Brain microvascular endothelial cell (primary cell): ENCODE results near the gene DDAH1.
A peak's percentile ranks its signal among the peaks of the same experiment; 100 is the strongest.

Source experiments
- DNase-seq: peaks from one replicate; pipeline ENCODE4 v3.0.0-alpha.2; 2020
- H3K27ac ChIP-seq: fragments of 250-450 bp; sonication (Bioruptor Pico); 2 replicates; pipeline ENCODE4 v1.5.1; 2020; ENCODE audit warnings: mild to moderate bottlenecking, moderate library complexity
- H3K27me3 ChIP-seq: fragments of 250-450 bp; sonication (Bioruptor Pico); replicated peaks from 2 replicates; pipeline ENCODE4 v1.5.1; 2020; ENCODE audit warnings: mild to moderate bottlenecking
- H3K36me3 ChIP-seq: fragments of 250-450 bp; sonication (Bioruptor Pico); replicated peaks from 2 replicates; pipeline ENCODE4 v1.5.1; 2020; ENCODE audit warnings: mild to moderate bottlenecking
- H3K4me3 ChIP-seq: 2 replicates; pipeline ENCODE4 v1.5.1; 2011; ENCODE audit warnings: low read depth, mild to moderate bottlenecking, control low read depth, low read length, moderate library complexity
- in situ Hi-C: cut with HindIII; loops from 2 replicates; pipeline ENCODE4 v1.10.0; 2017; ENCODE audit warnings: low sequenced_read_pairs, low pct_ligation_motif_present
- TF ChIP-seq, protein P1 (sequence below): IDR thresholded peaks from 2 replicates; pipeline ENCODE4 v1.5.1; 2011; ENCODE audit warnings: low read depth, mild to moderate bottlenecking, moderate library complexity, low read length, control low read depth, inconsistent platforms; ENCODE audit errors: missing control alignments

The DDAH1 gene

DNA sequence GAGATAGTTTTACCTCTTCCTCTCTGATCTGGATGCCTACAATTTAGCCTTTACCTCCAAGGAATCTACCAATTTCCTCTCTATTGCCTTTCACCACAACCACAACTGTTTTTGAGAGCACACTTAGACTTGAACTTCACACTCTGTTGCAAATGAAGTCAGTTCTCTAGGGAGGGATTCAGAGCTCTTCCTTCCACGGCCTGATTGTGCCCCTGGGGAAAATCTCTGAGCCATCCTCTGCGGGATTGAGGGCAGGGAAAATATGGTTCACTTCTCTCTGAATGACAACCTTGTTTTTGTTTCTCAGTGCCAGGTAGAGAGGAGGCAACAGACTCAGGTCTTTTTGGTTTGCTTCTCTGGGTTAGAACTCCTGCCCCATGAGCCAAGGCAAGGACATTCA is 153.1 kb downstream of the DDAH1 start:
- H3K27ac ChIP-seq = no peak overlapping the region
- H3K27me3 ChIP-seq = no peaks in the 10 kb centered on the region
- H3K4me3 ChIP-seq = no peak overlapping the region
- H3K36me3 ChIP-seq = no peaks in the 10 kb centered on the region
- in situ Hi-C loops = no loop called here
- no peak for DNase-seq
- TF ChIP-seq, protein P1, sequence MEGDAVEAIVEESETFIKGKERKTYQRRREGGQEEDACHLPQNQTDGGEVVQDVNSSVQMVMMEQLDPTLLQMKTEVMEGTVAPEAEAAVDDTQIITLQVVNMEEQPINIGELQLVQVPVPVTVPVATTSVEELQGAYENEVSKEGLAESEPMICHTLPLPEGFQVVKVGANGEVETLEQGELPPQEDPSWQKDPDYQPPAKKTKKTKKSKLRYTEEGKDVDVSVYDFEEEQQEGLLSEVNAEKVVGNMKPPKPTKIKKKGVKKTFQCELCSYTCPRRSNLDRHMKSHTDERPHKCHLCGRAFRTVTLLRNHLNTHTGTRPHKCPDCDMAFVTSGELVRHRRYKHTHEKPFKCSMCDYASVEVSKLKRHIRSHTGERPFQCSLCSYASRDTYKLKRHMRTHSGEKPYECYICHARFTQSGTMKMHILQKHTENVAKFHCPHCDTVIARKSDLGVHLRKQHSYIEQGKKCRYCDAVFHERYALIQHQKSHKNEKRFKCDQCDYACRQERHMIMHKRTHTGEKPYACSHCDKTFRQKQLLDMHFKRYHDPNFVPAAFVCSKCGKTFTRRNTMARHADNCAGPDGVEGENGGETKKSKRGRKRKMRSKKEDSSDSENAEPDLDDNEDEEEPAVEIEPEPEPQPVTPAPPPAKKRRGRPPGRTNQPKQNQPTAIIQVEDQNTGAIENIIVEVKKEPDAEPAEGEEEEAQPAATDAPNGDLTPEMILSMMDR = no peak

DNA sequence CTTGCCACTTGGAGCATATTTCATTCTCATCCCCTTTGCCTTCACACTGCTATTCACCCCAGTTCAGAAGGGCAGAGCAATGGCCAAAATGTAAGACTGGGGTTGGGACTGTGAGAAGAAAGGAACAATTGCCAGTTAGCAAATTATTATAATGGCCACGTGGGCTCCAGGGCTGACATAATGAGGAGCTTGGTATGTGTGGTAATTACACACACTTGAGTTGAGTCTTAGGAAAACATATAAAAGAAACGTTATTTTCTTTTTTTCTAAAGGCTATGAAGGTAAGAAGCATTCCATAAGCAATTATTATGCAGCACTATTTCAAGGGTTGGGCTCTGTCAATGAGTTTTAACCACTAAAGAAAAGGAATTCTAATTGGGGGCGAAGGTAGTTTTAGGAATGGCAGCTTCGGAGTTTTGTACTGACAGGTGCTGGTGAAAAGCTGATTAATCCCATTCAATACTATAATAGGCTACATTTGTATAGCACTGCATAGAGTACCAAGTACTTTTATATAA is 156.1 kb downstream of the DDAH1 start:
- DNase-seq = no peak
- Histone ChIP-seq H3K4me3 (no peak overlapping the region), H3K27ac (no peak overlapping the region), H3K27me3 (no peaks in the 10 kb centered on the region), H3K36me3 (no peaks in the 10 kb centered on the region)
- in situ Hi-C loops = no loop called here
- TF ChIP-seq, protein P1 = no peak

DNA sequence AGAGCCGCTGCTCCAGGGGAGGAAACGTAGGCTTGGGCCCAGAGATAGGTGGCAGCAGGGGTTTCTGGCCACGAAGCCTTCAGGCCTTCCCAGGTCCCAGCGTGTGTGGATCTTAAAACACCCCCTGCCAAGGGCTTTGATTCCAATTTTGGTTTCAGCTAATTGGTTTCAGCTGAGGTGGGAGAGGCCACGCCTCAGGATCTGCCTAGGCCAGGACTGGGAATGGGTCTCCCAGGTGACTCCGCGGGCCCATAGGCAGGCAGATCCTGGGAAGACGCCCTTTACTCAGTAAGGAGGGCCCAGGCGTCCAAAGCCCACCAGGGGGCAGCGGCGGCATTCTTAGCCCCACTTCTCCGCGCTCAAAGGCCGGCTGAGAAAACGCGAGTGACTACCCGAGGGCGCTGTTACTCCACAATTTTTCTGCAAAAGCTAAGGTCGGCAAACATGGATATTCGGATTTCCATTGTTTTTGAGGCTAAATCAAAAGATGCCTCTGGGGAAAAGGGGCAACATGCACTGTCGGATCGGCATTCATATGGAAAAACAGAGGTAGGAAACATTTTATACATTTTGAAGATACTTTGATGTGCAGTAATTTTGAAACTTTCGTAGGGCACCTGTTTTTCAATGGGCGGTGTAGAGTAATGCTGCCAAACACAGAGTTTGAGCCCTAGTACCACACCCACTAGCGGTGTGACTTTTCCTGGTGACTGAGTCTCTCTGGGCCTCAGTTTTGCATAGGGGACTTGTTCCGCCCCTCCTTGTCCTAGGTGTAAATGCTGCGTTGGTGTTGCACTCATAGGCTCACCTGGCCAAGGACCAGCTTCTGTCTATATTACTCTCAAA is 156.7 kb downstream of the DDAH1 start:
- Histone ChIP-seq H3K36me3 (no peaks in the 10 kb centered on the region), H3K4me3 (no peak overlapping the region), H3K27me3 (no peaks in the 10 kb centered on the region), H3K27ac (no peak overlapping the region)
- DNase-seq = peak; percentile 83
- TF ChIP-seq, protein P1 = peak; percentile 98
- in situ Hi-C loops = no loop called here

DNA sequence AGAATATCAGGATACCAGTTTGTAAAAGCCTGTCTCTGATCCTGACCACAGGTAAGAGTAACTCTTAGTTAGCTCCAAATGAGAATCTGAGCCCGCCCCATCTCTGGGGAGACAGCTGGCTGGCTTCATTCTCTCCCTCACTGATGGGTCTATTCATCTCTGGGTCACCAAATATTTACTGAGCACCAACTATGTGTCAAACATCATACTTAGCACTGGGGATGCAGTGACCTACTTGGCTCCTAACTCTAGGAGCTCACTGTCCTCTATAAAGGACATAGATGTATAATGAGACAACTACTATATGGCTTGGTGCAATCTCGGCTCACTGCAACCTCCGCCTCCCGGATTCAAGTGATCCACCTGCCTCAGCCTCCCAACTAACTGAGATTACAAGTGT is 158.7 kb downstream of the DDAH1 start:
- TF ChIP-seq, protein P1 = no peak
- H3K36me3 ChIP-seq = no peaks in the 10 kb centered on the region
- in situ Hi-C loops = no loop called here

DNA sequence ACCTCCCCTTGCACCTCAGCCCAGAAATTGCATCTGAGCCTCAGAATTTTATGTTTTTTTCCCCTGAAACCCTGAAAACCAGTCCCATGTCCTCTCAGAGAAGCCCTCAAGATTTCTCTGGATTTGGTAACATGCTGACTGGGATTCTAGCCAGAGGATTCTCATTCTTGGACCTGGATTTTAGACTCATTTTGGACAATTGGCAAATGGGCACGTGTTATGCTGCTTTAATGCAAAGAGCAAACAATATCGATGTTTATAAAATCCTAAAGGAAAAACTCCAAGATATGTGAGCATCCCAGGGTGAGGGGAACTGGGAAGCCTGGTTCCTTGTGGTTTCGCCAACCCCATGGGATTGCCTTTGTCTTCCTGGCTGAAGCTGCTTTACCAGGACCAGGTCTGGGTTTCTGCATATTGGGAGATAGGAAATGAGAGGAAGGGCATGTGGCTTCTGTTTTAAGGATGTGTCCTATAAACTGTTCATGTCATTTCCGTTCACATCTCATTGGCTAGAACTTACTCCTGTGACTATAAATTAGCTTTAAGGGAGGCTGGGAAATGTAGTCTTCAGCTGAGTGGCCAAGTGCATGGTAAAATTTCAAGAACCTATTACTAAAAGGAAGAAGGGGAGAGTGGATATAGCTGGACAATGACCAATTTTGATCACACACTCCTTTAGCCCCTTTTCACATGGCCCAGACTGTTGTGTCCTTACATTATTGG is 161.4 kb downstream of the DDAH1 start:
- TF ChIP-seq, protein P1 = no peak
- in situ Hi-C loops = no loop called here
- no peaks in the 10 kb centered on the region for H3K27me3 ChIP-seq
- H3K27ac ChIP-seq = no peak overlapping the region
- no peak for DNase-seq
- H3K4me3 ChIP-seq = no peak overlapping the region
- H3K36me3 ChIP-seq = no peaks in the 10 kb centered on the region

More for the DNA sequence above, 158.7 kb downstream of the DDAH1 start:
- H3K4me3 ChIP-seq = no peak overlapping the region
- H3K27ac ChIP-seq = no peak overlapping the region
- no peak for DNase-seq
- no peaks in the 10 kb centered on the region for H3K27me3 ChIP-seq
